Activated naive CD4-positive, alpha-beta T cell treated with anti-CD3 and anti-CD28 coated beads, Interleukin-2, amount 10 ng/mL, durations not matched to agents 7 days and 5 days (primary cell): ENCODE results near the gene FNDC3B.

Experiments used
- CTCF ChIA-PET: fragments of 350-600 bp; sonication (Branson Sonifier 250); formaldehyde crosslinking; loops from one replicate; lab custom pipeline; 2021; ENCODE audit warnings: antibody characterized with exemption; lab: Charles Lee
- DNase-seq: peaks from one replicate; pipeline ENCODE4 v3.0.0-alpha.2; 2020
- H3K27ac Mint-ChIP-seq: one replicate; pipeline ENCODE4 v1.8.0; 2021; ENCODE audit warnings: mild to moderate bottlenecking, moderate library complexity, mixed read lengths
- H3K27me3 Mint-ChIP-seq: one replicate; pipeline ENCODE4 v1.8.0; 2021; ENCODE audit warnings: mild to moderate bottlenecking, mixed read lengths
- H3K36me3 Mint-ChIP-seq: one replicate; pipeline ENCODE4 v1.8.0; 2021; ENCODE audit warnings: mixed read lengths
- H3K4me1 Mint-ChIP-seq: one replicate; pipeline ENCODE4 v1.8.0; 2021; ENCODE audit warnings: mixed read lengths
- H3K4me3 Mint-ChIP-seq: one replicate; pipeline ENCODE4 v1.8.0; 2021; ENCODE audit warnings: mild to moderate bottlenecking, moderate library complexity, mixed read lengths
- H3K9me3 Mint-ChIP-seq: one replicate; pipeline ENCODE4 v1.8.0; 2021; ENCODE audit warnings: mixed read lengths

Gene FNDC3B

DNA sequence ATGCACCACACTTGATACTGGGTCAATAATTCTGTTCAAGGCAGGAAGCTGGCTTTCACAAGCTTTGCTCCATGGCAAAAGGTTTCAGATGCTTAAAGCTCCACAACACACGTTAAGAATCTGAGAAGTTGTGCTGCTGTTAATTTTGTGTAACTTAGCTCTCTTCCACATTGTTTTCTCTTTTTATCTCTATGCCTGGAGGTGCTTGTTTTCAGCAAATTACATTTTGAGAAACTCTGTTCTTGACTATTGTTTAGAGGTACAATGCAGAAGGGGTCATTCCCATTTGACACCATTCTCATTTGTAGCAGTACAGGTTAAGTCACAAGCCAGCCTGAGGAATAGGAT is 156.0 kb downstream of the FNDC3B start:
- Mint-ChIP-seq H3K4me1 (no peaks in the 10 kb centered on the region), H3K4me3 (no peak overlapping the region), H3K9me3 (no peaks in the 10 kb centered on the region), H3K27me3 (no peaks in the 10 kb centered on the region), H3K36me3 (no peaks in the 10 kb centered on the region), H3K27ac (no peak overlapping the region)
- CTCF ChIA-PET: no interaction called here
- no peak for DNase-seq

DNA sequence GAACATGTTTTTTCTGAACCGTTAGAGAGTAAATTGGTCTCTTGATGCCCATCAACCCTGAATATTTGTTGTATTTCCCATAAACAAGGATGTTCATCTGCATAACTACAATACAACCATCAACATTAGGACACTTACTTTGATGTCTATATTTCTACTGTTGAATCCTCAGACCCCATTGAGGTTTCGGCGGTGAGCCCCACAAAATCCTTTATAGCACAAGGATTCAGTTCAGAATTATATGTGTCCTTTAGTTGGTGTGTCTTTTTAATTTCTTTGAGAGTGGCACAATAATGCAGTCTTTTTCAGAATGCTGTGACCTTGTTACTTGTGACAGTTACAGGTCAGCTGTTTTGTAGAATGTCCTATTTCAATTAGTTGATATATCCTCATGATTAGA is 158.0 kb downstream of the FNDC3B start:
- DNase-seq: no peak
- CTCF ChIA-PET: no interaction called here
- no peaks in the 10 kb centered on the region for H3K4me1 Mint-ChIP-seq
- H3K4me3 Mint-ChIP-seq: no peak overlapping the region
- no peak overlapping the region for H3K27ac Mint-ChIP-seq
- H3K9me3 Mint-ChIP-seq: no peaks in the 10 kb centered on the region
- no peaks in the 10 kb centered on the region for H3K36me3 Mint-ChIP-seq
- no peaks in the 10 kb centered on the region for H3K27me3 Mint-ChIP-seq

DNA sequence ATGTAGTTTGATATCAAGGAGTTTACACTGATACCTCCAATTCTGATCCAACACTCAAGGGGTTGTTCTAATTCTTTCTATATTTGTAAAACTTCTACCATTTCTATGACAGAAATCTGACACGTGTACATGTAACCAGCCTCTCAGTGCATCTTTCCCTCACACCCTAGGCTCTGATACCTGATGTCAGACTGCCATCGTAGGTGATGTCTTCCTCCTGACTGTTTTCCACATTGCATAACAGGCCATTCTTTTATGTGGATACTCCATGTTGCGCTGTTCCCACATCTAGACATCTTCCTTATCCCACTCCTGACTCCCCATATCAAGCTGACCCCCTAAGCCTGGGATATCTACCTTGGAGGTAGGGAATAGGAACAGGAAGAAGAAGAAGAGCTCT is 159.1 kb downstream of the FNDC3B start:
- CTCF ChIA-PET: interaction anchor here (0.6 kb wide), 1 partner anchor 340 kb away, joined by 3 read pairs; no protein-coding TSS in a partner anchor
- H3K36me3 Mint-ChIP-seq: no peaks in the 10 kb centered on the region
- H3K27ac Mint-ChIP-seq: no peak overlapping the region
- no peak for DNase-seq
- H3K27me3 Mint-ChIP-seq: no peaks in the 10 kb centered on the region
- H3K9me3 Mint-ChIP-seq: no peaks in the 10 kb centered on the region
- H3K4me1 Mint-ChIP-seq: no peaks in the 10 kb centered on the region
- no peak overlapping the region for H3K4me3 Mint-ChIP-seq

DNA sequence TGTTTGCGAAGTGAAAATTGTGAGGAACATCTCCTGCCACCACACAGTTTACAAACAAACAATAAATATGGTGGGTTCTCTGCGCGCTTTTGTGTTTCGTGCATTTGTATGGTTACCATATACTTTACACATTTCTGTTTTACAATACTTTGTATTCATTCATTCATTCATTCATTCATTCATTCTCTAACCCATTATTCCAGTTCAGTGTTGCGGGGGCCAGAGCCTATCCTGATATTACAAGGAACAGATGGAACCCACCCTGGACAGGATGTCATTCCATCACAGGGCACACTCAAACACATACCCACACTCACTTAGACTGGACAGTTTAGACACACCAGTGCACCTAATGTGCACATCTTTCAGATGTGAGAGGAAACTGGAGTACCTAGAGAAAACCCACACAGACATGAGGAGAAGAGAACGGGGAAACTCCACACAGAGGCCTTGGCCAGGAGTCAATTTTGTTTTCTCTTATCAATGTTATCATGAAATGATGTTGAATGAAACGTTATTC is 160.5 kb downstream of the FNDC3B start:
- no peak overlapping the region for H3K4me3 Mint-ChIP-seq
- CTCF ChIA-PET: no interaction called here
- no peak for DNase-seq
- H3K27ac Mint-ChIP-seq: no peak overlapping the region
- no peaks in the 10 kb centered on the region for H3K4me1 Mint-ChIP-seq
- H3K9me3 Mint-ChIP-seq: peaks cover 4% of the 10 kb centered on the region
- H3K27me3 Mint-ChIP-seq: no peaks in the 10 kb centered on the region
- H3K36me3 Mint-ChIP-seq: peaks cover 2% of the 10 kb centered on the region

DNA sequence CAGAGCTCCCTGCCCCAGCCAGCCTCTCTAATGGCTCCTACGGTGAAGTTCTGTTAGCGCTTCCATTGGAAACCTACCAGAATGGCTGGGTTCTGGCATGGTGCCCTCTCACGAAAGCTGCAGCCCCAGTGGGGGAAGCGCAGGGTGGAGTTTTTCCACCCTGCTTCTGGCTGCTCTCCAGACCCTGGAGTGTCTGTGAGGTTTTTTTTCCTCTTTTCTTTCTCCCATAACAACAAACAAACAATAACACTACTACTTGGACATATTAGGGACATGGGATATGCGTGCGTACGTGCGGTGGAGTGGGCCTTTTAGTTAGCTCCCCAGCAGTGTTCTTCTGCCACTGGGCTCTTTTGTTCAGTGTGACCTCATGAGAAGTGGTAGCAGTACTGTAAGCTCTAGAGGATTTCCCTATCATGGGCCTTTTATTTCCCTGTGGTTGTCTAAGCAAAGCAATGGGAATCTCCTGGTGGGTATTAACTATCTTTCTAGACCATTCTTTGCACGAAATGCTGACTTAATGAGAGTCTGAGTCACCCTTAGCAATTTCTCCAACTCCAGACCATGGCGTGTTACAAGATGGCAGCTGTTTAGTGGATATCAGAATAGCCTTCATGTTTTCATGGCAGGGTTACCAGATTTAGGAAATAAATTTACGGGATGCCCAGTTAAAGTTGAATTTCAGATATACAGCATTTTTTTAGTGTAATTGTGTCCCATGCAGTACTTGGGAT is 161.9 kb downstream of the FNDC3B start:
- no peak overlapping the region for H3K27ac Mint-ChIP-seq
- H3K27me3 Mint-ChIP-seq: no peaks in the 10 kb centered on the region
- CTCF ChIA-PET: no interaction called here
- no peaks in the 10 kb centered on the region for H3K4me1 Mint-ChIP-seq
- peaks cover 12% of the 10 kb centered on the region for H3K9me3 Mint-ChIP-seq
- H3K4me3 Mint-ChIP-seq: no peak overlapping the region
- no peak for DNase-seq
- H3K36me3 Mint-ChIP-seq: peaks cover 2% of the 10 kb centered on the region

DNA sequence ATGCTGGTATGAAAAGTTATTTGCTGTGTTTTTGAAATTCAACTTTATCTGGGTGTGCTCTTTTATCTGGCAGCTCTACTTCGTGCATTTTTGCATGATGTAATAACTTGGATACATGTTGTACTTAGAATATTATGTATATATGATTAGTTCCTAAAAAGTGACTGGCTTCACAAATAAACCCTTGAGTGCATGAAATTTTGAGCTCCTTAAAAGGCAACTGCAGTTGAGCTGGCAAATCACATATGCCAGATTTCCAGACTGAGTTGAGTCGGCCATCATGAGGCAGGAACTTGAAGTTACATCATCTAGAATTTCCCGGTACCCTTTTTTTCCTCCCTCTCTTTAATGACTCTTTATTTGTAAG is 162.5 kb downstream of the FNDC3B start:
- Mint-ChIP-seq H3K27ac (no peak overlapping the region), H3K4me3 (no peak overlapping the region), H3K27me3 (no peaks in the 10 kb centered on the region), H3K36me3 (peaks cover 2% of the 10 kb centered on the region), H3K4me1 (no peaks in the 10 kb centered on the region), H3K9me3 (peaks cover 15% of the 10 kb centered on the region)
- CTCF ChIA-PET: no interaction called here
- no peak for DNase-seq

DNA sequence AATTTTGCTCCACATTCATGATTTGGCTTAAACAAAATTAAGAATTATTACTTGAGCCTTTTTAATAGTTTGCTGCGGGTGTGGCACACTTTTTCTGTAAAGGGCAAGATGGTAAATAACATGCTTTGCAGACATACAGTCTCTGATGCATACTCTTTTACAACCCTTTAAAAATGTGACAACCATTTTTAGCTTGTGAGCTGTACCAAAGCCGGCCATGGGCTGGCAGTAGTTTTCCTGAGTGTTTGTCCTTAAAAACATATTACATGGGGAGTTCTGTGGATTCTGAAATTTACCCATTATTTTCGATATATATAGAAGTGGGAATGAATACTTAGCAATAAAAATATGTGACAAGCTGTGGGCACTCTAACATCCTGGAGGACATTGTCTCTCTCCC is 163.4 kb downstream of the FNDC3B start:
- no peaks in the 10 kb centered on the region for H3K4me1 Mint-ChIP-seq
- peaks cover 2% of the 10 kb centered on the region for H3K36me3 Mint-ChIP-seq
- no peak overlapping the region for H3K27ac Mint-ChIP-seq
- no peak for DNase-seq
- H3K9me3 Mint-ChIP-seq: peaks cover 16% of the 10 kb centered on the region
- CTCF ChIA-PET: no interaction called here
- no peaks in the 10 kb centered on the region for H3K27me3 Mint-ChIP-seq
- no peak overlapping the region for H3K4me3 Mint-ChIP-seq

DNA sequence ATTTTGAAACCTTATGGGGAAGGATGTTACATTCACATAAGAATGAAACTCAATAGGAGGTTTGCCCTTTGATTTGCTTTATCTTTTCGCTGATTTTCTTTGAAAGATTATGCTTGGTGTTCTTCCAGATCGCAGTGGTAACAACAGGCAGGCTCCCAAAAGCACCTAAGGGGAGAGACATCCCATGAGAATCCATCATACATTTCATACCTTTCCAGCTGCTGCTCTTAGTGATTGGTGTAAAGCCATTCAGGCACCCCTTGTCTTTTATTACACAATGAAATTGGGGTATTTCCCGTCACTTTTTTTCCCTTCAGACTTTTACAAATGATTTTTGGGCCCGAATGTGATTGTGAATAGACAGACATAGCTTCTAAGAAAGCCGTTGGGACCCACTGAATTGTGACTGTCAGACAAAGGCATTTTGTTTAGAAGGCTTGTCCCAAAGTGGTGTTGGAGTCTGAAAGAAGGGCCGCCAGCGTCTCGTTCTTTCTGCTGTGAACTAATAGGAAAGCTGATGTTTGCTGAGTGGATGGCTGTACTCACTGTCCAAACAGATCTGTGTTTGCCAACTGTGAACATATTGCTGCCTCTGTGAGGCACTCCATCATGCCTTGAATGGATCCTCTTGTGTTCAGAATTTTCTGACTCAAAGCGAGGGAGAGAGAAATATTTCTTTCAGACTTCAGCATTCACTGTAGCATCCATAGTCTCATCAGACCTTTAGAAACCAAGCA is 164.3 kb downstream of the FNDC3B start:
- Mint-ChIP-seq H3K27ac (no peak overlapping the region), H3K9me3 (peaks cover 16% of the 10 kb centered on the region), H3K36me3 (peaks cover 2% of the 10 kb centered on the region), H3K27me3 (no peaks in the 10 kb centered on the region), H3K4me1 (no peaks in the 10 kb centered on the region), H3K4me3 (no peak overlapping the region)
- DNase-seq: no peak
- CTCF ChIA-PET: no interaction called here

DNA sequence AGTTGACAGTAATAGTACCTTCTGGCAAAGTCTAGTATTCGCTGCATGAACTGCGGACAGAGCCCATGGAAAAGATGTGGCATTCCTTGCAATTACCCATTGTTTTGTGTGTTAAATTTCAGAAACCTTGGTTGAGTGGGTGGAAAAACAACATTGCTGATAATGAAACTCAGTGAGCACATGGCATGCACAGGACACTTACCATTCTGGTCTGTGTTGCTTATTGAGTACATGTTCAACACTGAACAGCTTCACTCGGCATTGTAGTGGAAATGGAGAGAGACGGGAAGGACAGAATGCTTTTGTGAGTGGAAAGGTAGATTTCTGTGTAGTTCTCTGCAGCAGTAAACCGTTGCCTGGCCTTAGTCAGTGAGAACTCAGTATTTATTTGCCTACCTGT is 165.3 kb downstream of the FNDC3B start:
- CTCF ChIA-PET: no interaction called here
- H3K9me3 Mint-ChIP-seq: peaks cover 16% of the 10 kb centered on the region
- no peaks in the 10 kb centered on the region for H3K27me3 Mint-ChIP-seq
- H3K27ac Mint-ChIP-seq: no peak overlapping the region
- H3K4me3 Mint-ChIP-seq: no peak overlapping the region
- H3K4me1 Mint-ChIP-seq: no peaks in the 10 kb centered on the region
- H3K36me3 Mint-ChIP-seq: peaks cover 2% of the 10 kb centered on the region
- DNase-seq: no peak

DNA sequence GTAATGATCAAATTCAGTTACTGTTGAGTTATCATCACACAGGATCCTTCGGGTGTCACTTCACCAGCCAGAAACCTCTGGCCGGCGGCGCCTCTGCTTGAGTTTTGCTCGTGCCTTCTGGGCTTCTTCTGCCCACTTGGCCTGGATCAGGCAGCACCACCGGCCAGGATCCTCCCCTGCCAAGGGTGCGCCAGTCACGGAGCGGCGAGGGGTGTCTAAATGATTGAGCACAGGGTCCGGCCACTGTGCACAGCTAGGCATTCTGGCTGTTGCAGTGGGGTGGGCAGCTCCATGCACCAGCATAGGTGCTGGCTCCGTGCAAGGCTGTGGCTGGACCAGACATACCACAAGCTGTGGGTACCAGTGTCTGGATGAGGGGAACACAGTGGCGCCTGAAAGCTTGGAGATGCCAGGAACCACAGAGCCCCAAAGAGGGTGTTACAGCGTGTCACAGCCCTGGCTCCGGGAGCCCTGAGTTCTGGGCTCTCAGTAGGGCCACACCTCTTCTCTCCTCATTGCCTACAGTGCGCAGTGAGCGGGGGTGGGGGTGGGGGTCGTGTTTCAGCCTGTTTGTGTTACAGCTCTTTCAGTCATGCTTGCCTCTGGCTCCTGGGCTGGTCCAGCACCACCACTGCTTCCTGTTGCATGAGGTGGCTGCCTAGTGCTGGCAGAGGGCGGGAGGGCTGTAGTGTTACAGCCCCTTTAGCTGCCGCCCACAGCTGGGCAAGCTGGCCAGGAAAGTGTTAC is 169.4 kb downstream of the FNDC3B start:
- no peaks in the 10 kb centered on the region for H3K4me1 Mint-ChIP-seq
- H3K27ac Mint-ChIP-seq: no peak overlapping the region
- peaks cover 2% of the 10 kb centered on the region for H3K36me3 Mint-ChIP-seq
- CTCF ChIA-PET: no interaction called here
- peaks cover 16% of the 10 kb centered on the region for H3K9me3 Mint-ChIP-seq
- H3K27me3 Mint-ChIP-seq: no peaks in the 10 kb centered on the region
- H3K4me3 Mint-ChIP-seq: no peak overlapping the region
- no peak for DNase-seq

DNA sequence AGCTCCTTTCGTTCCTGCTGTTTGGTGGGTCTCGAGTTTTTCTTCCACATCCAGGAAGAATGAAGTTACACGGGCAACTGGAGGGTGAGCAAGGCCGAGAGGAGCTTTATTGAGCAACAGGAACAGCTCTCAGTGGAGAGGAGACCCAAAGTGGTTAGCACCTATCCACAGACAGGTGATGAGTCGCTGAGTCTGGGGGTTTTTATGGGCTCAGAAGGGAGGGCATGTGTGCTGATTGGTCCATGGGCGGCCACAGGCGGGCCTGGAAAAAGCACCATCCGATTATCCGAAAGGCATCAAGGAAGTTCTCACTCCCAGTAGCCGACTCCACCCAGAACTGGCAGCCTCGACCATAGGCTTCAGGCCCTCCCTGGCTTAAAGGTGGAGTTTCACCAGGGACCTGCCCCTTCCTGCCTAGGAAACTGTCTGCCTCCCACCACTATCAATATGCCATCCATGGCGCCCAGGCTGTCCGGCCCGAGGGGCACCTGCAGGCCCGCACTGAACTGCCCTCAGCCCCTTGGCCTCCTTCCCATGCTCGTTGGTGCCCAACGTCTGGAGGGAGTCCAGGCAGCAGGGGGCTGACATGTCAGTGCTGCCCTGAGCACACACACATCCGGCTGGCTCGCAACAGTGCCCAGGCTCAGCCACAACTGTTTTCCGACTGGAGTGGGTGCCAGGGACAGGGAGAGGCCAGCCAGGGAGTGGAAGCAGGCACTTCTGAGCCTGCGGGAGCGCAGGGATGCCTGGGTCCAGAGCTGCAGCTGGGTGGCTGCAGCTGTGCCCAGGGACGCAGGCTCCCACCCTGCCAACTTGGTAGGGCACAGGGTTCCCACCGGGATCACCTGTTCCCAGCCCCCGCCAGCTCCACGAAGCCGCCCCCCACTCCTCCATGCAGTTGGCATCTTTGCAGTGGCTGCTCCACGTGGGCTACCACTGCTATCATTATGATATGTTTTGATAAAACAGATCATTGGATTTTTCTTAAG is 170.2 kb downstream of the FNDC3B start:
- H3K4me3 Mint-ChIP-seq: no peak overlapping the region

DNA sequence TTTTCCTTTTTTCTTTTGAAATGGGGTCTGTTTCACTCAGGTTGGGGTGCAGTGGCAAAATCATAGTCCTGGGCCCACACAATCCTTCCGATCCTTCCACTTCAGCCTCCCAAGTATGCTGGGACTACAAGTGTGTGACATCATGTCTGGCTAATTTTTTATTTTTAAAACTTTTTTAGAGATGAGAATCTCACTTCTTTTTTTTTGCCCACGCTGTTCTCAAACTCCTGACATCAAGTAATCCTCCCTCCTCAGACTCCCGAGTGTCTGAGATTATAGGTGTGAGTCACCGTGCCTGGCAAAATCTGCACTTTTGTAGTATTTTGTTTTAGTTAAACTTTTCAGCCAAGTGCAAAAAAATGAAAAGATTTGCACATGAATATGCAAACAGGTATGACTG is 171.0 kb downstream of the FNDC3B start:
- Mint-ChIP-seq H3K4me1 (no peaks in the 10 kb centered on the region), H3K27ac (no peak overlapping the region), H3K9me3 (peaks cover 10% of the 10 kb centered on the region), H3K36me3 (no peaks in the 10 kb centered on the region), H3K4me3 (no peak overlapping the region), H3K27me3 (no peaks in the 10 kb centered on the region)
- CTCF ChIA-PET: no interaction called here
- DNase-seq: no peak

More for the DNA sequence above, 170.2 kb downstream of the FNDC3B start:
- peaks cover 15% of the 10 kb centered on the region for H3K9me3 Mint-ChIP-seq
- no peaks in the 10 kb centered on the region for H3K36me3 Mint-ChIP-seq
- no peak for DNase-seq
- no peaks in the 10 kb centered on the region for H3K27me3 Mint-ChIP-seq
- no peak overlapping the region for H3K27ac Mint-ChIP-seq
- CTCF ChIA-PET: no interaction called here
- H3K4me1 Mint-ChIP-seq: no peaks in the 10 kb centered on the region

DNA sequence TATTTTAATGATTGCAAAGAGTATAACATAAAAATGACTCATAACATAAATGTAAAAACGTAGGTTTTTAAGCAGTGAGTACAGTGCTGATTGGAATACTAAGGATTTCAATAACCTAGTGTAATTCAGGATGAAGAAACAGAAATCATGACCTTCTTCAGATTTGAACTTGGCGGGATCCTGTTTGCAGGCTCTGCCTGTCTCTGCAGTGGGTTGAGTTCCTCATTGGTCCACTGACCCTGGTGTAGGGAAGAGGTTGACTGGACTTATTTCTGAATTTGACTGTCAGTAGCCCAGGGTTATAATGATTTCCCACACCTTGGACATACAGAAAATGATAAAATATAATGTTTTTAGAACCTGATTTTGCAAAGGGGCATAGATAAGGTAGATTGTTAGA is 171.7 kb downstream of the FNDC3B start:
- no peaks in the 10 kb centered on the region for H3K27me3 Mint-ChIP-seq
- no peak overlapping the region for H3K27ac Mint-ChIP-seq
- H3K36me3 Mint-ChIP-seq: no peaks in the 10 kb centered on the region
- no peaks in the 10 kb centered on the region for H3K4me1 Mint-ChIP-seq
- CTCF ChIA-PET: no interaction called here
- no peak overlapping the region for H3K4me3 Mint-ChIP-seq
- H3K9me3 Mint-ChIP-seq: peaks cover 5% of the 10 kb centered on the region
- no peak for DNase-seq

DNA sequence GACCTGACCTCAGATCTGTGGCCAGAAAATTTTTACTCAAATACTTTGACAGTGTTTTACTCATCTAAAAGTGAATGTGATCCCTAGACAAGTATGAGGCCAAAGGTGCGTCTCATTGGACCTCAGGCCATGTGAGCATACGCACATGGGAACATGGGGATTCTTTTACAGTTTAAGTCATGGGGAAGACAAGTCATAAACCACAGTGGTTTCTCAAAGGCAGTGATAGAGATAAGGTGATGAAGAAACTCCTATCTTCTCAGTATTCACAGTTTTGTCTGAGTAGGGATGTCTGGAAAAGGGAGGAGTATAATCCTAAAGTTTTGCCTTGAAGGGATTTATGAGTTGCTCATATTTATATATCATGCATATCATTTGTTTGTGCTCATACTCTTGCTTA is 173.8 kb downstream of the FNDC3B start:
- no peak for DNase-seq
- CTCF ChIA-PET: no interaction called here
- H3K36me3 Mint-ChIP-seq: no peaks in the 10 kb centered on the region

More for the DNA sequence above, 173.8 kb downstream of the FNDC3B start:
- Mint-ChIP-seq H3K4me1 (no peaks in the 10 kb centered on the region), H3K27ac (no peak overlapping the region), H3K27me3 (no peaks in the 10 kb centered on the region), H3K9me3 (no peaks in the 10 kb centered on the region), H3K4me3 (no peak overlapping the region)
